Activated CD4-positive, alpha-beta T cell treated with anti-CD3 and anti-CD28 coated beads for 48 hours (primary cell): ENCODE results near the gene CIDEA.

Experiments used
- DNase-seq: peaks from one replicate; pipeline ENCODE4 v3.0.0-alpha.2; 2020

Gene CIDEA

GRCh38 chr18:12276736-12277554 lies 22.8 kb downstream of the CIDEA start:
- DNase-seq, result no peak

GRCh38 chr18:12278215-12278671 lies 24.1 kb downstream of the CIDEA start:
- no peak for DNase-seq

- DNase-seq, result no peak
Measured at GRCh38 chr18:12278741-12279682, 24.9 kb downstream of the CIDEA start.

- no peak for DNase-seq
Measured at GRCh38 chr18:12279781-12280531, 25.8 kb downstream of the CIDEA start.

- DNase-seq, result no peak
Measured at GRCh38 chr18:12281861-12282260, 27.7 kb downstream of the CIDEA start.

- no peak for DNase-seq
Measured at GRCh38 chr18:12282442-12283039, 28.4 kb downstream of the CIDEA start.

GRCh38 chr18:12283256-12283655 lies 29.1 kb downstream of the CIDEA start:
- no peak for DNase-seq

- DNase-seq, result no peak
Measured at GRCh38 chr18:12283666-12284065, 29.5 kb downstream of the CIDEA start.

GRCh38 chr18:12287131-12287681 lies 33.0 kb downstream of the CIDEA start:
- no peak for DNase-seq

GRCh38 chr18:12287684-12288402 lies 33.7 kb downstream of the CIDEA start:
- no peak for DNase-seq

- DNase-seq, result no peak
Measured at GRCh38 chr18:12288403-12288755, 34.2 kb downstream of the CIDEA start.

GRCh38 chr18:12290086-12290485 lies 35.9 kb downstream of the CIDEA start:
- DNase-seq, result no peak

GRCh38 chr18:12291161-12291560 lies 37.0 kb downstream of the CIDEA start:
- no peak for DNase-seq

- DNase-seq, result no peak
Measured at GRCh38 chr18:12291690-12292089, 37.5 kb downstream of the CIDEA start.

- DNase-seq, result no peak
Measured at GRCh38 chr18:12293831-12294230, 39.7 kb downstream of the CIDEA start.

GRCh38 chr18:12295389-12296086 lies 41.4 kb downstream of the CIDEA start:
- DNase-seq, result no peak

- no peak for DNase-seq
Measured at GRCh38 chr18:12296087-12296403, 41.9 kb downstream of the CIDEA start.

- DNase-seq, result no peak
Measured at GRCh38 chr18:12296457-12296856, 42.3 kb downstream of the CIDEA start.

- no peak for DNase-seq
Measured at GRCh38 chr18:12299862-12300261, 45.7 kb downstream of the CIDEA start.

- DNase-seq, result no peak
Measured at GRCh38 chr18:12301263-12302005, 47.3 kb downstream of the CIDEA start.
